NCI-H1436 (cell line): ENCODE measurements around the gene CEP20.

Experiments used
- DNase-seq: peaks from one replicate; lab custom pipeline; 2025; lab: John Stamatoyannopoulos, UW

CEP20 gene

DNA sequence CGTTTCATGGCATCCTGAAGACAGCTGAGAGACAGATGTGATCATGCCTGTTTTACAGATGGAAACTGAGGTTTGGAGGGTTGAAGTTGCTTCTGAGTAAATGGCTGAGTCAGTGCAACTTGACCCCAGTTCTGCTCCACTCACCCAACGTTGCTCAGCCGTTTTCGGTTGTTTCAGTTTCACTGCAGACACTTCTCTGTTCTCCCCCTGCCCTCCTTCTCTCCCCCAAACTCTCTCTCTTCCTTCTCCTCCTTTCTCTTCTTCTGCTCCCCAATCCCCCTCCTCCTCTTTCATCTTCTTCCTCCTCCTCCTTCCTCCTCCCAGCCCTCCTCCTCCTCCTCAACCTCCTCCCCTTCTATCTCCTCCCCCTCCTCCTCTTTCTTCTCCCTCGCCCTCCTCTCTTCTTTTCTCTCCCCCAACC, 9.4 kb upstream of the CEP20 start:
- DNase-seq: no peak

DNA sequence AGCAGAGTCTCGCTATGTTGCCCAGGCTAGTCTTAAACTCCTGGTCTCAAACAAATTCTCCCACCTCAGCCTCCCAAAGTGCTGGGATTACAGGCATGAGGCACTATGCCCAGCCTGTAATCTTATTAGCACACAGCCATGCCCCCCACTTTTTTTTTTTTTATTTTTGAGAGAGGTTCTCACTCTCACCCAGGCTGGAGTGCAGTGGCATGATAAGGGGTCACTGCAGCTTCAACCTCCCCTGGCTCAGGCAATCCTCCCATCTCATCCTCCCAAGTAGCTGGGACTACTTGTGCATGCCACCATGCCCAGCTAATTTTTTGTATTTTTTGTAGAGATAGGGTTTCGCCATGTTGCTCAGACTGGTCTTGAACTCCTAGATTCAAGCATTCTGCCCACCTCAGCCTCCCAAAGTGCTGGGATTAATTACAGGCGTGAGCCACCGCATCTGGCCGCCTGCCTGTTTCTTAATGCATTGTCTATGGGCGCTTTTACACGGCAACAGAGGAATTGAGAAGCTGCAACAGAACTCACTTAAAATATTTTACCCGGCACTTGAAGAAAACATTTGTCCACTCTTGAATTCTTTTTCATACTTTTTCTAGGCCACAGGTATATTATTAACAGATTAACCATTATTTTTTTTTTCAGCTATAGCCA, 8.8 kb upstream of the CEP20 start:
- no peak for DNase-seq

DNA sequence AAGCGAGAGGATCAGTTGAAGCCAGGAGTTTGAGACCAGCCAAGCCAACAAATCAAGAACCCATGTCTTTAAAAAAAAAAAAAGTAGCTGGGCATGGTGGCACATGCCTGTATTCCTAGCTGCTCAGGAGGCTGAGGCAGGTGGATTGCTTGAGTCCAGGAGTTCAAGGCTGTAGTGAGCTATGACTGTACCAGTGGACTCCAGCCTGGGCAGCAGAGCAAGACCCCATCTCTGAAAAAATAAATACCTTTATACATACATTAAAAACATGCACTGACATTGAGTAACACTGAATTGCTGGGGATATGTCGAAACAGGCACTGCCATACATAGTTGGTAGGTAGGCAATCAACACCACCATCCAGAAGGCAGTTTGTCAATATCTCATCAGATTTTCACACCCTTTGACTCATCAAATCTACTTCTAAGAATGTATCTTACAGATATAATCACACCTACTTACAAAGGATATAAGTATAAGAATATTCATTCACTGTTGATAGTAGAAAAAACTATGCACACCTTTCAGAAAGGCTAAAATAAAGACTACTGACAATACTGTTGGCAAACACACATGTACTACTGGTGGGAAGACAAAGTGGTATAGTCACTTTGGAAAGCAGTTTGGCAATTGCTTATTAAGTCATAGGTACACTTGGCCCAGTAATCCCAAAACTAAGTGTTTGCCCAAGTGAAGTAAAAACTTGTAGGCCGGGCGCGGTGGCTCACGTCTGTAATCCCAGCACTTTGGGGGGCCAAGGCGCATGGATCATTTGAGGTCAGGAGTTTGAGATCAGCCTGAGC, 6.4 kb upstream of the CEP20 start:
- no peak for DNase-seq

DNA sequence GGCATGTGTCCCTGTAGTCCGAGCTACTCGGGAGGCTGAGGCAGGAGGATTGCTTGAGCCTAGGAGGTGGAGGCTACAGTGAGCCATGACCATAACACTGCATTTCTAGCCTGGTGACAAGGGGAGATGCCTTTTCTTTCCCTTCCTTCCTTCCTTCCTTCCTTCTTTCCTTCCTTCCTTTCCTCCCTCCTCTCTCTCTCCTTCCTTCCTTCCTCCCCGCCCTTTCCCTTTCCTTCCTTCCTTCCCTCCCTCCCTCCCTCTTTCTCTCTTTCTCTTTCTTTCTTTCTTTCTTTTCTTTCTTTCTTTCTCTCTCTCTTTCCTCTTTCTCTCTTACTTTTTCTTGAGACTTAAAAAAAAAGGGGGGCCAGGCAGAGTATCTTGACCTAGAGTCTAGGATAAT, 3.1 kb upstream of the CEP20 start:
- DNase-seq: no peak

DNA sequence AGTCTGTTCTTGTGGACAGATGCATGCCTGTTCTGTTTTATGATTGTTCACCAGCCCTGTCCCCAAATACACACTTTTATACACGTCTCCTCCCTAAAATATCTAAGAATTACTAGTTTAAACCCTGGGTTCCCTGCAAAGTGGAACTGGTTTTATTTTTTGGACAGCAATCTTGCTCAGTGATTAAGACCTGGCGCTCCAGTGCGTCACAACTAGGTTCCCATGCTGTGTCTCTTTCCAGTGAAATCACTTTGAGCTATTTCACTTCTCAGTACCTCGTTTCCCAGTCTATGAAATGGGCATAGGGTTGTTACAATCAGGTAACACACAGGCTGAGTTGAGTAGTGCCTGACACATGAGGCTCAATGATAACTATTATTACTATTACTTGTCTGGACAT, 1.1 kb downstream of the CEP20 start:
- no peak for DNase-seq

DNA sequence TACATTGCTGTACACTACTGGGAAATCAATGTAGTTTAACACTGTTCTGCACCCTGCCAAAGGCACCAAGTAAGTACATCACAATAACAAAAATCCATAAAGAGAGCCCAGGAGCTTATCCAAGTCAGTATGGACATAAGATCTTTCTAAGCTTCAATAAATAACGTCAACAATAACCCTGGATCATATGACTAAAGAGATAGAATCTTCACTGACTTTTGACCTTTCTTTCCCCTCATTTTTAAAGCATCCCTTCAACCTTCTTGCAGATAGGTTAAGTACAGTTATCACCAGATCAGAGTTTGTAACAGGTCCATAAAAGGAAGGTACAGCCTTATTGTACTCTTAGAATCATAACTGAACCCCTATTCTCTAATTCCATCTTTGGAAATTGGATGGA, 2.3 kb downstream of the CEP20 start:
- no peak for DNase-seq

DNA sequence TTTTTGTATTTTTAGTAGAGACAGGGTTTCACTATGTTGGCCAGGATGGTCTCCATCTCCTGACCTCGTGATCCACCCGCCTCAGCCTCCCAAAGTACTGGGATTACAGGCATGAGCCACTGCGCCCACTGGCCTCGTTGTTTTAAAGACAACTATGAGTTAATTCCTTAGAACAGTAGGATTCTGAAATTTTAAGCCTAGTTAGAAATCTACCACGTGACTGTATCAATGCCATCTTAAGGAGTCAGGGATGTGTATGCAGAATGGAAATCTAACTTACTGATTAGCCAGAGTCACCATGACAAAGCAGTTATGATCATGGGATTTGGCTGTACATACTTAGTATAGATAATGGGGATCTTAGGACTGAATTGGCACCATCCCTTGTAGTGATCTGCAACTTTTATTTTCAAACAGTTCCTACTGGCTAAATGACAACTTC, 2.8 kb downstream of the CEP20 start:
- no peak for DNase-seq

DNA sequence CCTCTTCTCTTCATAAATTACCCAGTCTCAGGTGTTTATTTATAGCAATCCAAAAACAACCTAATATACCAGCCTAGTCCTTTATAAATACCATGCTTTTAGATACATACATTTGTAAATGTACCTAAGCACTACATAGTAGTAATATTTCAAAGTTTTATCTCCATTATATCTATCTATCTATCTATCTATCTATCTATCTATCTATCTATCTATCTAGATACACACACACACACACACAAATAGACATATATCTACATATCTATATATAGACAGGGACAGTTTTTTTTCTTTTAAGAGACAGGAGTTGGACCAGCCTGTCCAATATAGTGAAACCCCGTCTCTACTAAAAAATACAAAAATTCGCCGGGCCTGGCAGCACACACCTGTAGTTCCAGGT, 5.8 kb downstream of the CEP20 start:
- DNase-seq: no peak

DNA sequence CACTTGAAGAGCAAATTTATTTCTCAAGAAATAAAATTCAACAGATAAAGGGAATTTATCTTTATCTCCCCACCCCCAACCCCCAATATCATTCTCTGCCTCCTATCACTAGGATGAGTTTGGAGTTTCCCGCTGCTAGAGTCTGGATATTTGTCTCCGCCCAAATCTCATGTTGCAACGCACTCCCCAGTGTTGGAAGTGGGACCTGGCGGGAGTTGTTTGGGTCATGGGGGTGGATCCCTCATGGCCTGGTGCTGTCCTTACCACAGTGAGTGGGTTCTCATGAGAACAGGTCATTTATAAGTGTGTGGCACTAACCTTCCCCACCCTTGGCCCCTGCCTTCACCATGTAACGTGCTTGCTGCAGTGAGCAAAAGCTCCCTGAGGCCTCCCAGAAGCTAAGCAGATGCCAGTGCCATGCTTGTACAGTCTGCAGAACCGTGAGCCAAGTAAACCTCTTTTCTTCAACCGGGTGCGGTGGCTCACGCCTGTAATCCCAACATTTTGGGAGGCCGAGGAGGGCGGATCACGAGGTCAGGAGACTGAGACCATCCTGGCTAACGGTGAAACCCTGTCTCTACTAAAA, 6.5 kb downstream of the CEP20 start:
- DNase-seq: no peak

DNA sequence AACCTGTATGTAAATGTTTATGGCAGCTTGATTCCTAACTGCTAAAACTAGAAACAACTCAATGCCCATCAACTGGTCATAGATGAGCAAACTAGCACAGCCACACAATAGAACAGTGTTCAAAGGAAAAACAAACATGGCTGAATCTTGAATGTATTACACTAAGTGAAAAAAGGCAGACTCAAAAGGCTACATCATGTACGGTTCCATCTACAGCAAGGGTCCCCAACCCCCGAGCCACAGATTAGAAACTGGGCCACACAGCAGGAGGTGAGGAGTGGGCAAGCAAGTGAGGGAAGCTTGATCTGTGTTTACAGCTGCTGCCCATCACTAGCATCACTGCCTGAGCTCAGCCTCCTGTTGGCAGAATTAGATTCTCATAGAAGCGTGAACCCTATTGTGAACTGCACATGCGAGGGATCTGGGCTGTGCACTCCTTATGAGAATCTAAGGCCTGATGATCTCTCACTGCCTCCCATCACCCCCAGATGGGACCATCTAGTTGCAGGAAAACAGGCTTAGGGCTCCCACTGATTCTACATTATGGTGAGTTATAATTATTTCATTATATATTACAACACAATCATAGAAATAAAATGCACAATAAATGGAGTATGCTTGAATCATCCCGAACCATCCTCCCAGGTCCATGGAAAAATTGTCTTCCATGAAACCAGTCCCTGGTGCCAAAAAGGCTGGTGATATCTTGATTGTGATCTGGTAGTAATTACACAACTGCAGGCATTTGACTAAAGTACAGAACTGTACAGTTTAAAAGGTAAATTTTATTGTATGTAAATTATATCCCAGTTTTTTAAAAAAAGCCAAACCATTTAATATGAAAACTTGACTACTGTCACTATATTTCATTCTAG, 7.7 kb downstream of the CEP20 start:
- no peak for DNase-seq

DNA sequence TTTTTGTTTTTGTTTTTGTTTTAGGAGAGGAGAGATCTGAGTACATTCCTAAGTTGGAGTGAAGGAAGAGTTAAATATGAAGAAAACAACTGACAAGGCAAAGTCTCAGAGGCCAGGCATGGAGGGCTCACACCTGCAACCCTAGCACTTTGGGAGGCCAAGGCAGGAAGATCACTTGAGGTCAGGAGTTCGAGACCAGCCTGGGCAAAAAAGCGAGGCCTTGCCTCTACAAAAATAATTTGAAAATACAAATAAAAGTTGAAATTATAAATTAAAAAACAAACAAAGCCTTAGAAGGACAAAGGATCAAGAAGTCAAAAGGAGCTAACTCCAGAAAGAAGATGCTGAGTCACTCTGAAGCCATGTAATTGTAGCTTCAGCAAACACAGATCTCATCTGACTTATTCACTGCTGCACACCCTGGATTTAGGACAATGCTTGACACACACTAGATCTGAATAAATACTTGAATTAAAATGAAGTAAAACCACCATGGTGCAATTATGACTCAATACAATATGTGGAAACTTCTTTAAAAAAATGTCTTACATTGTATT, 9.1 kb downstream of the CEP20 start:
- no peak for DNase-seq

DNA sequence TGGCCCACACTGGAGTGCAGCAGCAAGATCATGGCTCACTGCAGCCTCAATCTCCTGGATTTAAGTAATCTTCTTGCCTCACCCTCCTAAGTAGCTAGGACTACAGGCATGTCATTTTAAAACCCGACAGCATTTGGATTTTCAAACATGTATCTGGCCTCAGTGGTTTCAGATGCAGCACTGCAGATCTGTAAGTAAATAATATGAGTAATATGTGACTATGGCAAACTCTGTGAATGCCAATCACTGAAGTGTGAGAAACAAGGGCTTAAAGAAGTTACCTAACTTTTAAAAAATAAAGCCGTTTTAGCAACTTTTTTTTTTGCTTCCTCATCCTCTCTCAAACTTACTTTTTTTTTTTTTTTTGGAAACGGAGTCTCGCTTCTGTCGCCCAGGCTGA, 11.9 kb downstream of the CEP20 start:
- DNase-seq: no peak

DNA sequence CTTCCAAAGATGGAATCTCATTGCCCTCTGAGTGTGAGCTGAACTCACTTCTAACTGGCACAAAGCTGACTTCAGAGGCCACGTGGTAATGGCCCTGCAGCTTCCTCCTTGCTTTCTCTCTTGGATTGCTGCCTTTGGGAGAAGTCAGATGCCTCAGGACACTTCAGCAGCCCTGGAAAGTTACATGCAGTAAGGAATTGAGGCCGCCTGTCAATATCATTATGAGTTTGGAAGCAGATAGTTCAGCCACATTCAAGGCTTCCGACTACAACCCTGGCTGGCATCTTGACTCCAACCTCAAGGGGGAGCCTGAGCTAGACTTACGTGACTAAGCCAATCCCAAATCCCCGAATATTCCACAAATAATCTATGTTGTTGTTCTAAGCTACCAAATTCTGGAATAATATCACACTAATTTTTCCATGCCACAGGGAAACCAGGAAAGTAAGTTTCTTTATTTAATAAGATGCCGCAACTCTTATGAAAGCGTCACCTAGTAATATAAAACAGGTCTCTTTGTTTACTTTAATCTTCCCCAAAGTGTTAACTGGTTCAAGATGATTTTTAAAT, 13.6 kb downstream of the CEP20 start:
- no peak for DNase-seq

DNA sequence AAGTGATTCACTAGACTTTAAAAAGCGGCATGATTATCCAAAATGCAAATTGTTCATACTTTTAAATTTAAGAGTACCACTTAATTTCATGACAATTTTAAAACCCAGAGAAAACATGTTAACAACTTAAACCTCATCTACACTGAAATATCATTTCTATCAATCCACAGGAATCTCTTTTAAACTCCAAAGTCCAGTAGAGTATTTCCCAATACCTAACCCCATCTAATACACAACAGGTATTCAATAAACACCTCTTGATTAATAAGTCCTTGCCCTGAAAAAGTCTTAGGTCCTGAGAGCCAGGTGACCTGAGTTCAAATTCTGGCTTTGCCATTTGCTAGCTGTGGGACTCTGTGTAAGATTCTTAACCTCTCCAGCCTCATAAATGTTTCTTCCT, 14.7 kb downstream of the CEP20 start:
- no peak for DNase-seq

DNA sequence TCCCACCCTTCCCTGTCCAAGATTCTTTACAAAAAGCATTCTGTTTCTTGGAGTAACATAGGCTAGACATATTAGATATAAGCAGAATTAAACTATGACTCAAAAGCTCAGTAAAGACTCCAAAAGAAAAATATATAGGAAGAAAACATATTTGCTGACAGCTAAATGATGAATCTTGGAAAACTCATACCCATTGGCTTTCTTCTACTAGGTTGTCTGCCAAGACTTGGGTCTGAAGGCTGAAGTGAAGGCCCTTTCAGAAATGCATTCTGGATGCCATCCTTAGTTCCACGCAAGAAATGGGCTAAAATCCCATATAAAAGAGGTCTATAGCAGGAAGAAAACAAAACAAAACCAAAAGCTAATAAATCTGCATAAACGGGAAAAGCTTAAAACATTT, 15.1 kb downstream of the CEP20 start:
- no peak for DNase-seq

DNA sequence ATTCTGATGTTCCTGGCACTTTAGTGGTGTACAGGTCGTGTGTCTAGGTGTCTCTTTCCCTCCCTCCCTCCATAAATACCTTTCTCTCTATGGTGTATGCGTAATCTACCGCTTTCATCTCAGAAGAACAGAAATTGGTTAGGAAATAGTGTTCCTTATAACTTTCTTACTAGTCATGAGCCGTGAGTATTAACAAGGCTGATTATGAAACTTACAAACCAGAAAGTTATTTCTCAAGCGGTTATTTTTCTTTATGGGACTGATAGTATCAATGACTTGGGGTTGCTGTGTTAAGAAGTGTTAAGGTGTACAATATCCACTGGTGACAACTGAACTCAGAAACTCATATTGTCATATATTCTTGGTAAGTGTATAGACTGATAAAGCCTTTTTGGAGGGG, 18.4 kb downstream of the CEP20 start:
- DNase-seq: no peak

DNA sequence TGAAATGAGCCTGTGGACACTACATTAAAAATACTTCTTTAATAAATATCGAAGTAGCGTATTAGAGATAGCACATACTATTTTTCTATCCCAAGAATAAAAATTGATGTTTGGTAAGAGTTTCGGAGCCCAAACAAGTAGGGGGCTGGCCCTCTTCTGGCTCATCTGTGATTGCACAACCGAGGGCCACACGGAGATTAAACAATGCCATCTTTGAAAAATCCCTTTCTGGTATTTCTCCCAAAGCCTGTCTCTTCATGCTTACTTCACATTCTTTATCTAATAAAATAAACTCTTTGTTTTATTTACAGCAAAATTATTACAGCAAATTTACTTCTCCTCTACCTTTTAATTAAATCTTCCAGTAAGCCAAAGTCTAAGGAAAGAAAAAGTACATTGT, 22.0 kb downstream of the CEP20 start:
- no peak for DNase-seq

DNA sequence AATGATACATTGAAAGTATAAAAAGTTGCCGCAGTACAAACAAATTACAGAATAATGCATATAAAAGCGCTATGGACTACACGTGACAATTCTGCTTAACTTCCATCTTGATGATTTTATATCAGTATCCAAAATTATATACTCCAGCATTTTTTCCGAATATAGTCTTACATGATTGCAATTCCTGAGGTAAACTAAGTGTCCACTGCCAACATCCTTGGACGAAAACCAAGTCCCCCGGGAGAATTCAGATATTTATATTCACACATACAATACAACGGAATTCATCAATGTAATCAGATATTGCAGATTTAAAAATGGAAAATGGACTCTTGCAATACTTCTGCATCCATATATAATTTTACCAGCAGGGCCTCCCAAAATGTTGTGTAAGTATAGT, 22.7 kb downstream of the CEP20 start:
- no peak for DNase-seq

DNA sequence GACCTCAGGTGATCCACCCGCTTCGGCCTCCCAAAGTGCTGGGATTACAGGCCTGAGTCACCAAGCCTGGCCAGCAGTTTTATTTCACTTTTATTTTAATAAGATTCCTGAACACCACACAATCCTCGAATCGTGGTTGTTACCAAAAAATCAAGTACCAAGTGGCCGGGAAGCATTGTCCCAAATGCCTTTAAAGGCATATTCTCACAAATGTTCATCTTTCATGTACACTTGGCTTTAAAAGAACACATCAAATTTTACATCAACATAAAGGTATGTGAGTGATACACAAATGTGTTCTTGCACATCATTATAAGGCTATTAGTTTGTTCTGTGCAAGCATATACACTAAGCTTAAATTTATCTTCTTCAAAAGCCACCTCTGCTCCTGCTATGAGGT, 23.5 kb downstream of the CEP20 start:
- no peak for DNase-seq

DNA sequence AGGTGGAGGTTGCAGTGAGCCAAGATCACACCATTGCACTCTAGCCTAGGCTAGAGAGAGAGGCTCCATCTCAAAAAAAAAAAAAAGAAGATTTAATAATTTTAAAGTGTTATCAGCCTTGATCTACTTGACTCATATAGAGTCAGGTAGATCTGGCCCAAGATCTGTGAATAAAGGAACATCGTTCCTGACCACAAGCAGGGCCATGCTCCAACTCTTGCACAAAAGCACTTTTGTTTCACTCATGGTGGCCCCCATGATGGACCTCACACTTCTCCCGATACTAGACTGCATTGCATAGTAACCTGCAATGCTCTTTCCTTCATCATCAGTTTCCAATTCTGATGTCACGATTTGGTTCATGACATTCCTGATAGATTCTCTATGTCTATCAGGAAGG, 26.4 kb downstream of the CEP20 start:
- DNase-seq: no peak

DNA sequence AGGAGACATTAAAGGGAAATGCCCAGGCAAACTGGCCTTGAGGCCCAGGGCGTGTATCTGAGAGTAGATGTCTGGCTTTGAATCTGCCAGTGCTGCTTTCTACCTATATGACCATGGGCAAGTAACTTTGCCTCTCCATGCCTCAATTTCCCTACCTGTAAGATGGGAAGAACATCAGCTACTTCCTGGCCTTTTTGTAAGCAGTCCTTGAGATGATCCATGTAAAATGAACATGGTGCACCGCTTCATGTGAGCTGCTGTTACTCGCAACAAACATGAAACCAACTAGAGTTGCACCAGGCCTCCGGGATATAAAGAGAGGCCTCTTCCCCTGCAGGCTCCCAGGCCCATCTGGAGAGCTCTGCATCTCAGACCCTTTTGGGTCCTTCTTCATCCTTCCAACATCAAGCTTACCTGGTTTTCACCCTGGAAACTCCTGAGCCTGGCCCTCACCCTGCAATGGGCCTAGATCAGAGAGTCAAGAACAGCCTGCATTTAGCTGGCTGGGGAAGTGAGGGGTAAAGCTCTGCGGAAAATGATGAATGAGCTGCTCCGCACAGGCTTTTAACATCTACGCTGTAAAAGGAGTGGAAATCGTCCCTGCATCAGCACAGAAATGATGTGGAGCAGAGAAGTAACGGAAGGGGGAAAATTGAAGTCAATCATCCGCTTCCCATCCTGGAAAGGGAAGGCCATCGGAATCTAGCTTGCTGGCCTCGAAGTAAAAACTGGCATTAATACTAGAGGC, 29.3 kb downstream of the CEP20 start:
- DNase-seq: no peak
